HG03521 (cell line): ENCODE data around the gene BRD3OS.

Experiments used
- ATAC-seq: cut with Tn5 transposase; IDR thresholded peaks from one replicate; pipeline ENCODE4 v1.9.1; 2021; ENCODE audit warnings: mild to moderate bottlenecking, moderate library complexity; ENCODE audit not compliant: unreplicated experiment

Gene BRD3OS

DNA sequence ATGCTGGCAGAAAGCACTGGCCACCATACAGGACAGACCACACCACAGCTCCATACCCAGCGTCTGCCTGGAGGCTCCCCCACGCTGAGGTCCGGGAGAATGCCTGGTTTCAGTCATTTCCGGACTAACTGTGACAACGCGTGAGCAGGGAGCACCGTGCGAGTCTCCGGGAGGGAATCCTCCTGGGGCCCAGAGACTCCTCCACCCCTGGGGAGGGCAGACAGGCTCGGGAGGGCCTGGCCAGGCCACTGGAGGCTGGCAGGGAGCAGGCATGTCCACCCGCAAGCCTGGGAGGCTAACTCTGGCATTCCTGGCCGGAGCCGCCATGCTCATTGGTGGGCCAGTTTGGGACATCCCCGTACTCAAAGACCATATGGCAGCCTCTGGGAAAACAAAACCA is 6.5 kb downstream of the BRD3OS start:
- no peak for ATAC-seq

DNA sequence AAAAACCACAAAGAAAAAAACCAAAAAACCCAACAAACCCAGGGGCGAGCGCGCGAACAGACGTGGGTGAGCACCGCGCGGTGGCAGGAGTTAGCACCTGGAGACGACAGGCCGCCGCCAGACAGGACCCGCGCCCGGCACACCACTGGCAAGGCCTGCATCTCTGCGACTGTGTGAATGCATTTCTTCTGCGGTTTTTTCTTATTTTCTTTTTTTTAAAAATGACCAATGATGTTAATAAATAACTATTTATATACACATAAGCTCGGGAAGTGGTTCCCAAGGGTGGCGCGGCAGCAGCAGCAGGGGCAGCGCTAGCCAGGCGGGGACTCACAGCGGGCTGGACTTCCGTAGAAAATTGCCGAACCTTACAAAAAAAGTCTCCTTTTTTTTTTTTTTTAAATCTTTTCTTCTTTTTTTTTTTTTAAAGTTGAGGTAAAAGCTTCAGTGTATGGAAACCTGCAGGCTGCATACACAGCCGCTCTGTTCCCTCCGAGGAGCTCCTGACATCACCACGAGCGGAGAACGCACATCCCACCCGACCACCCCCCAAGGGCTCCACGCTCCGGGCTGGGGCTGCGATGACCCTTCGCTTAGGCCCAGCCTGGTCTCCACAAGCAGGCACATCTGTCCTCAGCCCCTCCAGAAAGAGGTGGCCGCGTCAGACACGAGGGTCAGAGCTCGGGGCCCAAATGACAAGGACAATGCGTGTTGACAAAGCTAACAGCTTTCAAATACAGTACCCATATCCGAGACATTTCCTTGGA is 7.4 kb downstream of the BRD3OS start:
- ATAC-seq = no peak

DNA sequence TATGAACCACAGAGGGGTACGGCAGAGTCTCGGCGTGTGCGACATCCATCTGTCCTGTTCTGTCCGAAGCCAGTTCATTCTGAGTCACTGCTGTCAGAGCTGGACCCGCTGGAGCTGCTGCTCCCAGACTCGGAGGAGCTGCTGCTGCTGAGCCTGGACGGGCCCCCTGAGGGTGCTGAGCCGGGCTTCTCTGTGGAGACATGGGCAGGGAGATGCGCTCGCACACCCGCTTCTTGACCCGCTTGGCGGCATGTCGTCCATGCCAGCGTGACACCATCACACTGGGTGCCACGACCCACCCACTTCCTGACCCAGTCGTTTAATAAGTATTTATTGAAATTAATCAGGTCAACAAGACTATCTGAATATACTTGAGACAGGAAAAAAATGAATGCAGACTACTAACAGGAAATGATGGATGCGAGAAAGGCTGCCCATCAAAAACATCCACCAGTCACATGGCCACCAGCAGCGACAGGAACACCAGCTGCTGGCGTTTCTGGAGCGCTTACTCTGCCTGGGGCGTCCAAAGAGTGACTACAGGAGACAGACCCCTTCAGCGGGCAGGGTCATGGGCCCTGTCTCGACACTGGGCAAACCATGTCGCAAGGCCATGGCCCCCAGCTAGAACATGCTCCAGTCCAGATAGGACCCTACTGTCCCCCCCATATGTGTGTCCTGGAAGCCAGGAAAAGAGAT is 8.4 kb downstream of the BRD3OS start:
- ATAC-seq = no peak

DNA sequence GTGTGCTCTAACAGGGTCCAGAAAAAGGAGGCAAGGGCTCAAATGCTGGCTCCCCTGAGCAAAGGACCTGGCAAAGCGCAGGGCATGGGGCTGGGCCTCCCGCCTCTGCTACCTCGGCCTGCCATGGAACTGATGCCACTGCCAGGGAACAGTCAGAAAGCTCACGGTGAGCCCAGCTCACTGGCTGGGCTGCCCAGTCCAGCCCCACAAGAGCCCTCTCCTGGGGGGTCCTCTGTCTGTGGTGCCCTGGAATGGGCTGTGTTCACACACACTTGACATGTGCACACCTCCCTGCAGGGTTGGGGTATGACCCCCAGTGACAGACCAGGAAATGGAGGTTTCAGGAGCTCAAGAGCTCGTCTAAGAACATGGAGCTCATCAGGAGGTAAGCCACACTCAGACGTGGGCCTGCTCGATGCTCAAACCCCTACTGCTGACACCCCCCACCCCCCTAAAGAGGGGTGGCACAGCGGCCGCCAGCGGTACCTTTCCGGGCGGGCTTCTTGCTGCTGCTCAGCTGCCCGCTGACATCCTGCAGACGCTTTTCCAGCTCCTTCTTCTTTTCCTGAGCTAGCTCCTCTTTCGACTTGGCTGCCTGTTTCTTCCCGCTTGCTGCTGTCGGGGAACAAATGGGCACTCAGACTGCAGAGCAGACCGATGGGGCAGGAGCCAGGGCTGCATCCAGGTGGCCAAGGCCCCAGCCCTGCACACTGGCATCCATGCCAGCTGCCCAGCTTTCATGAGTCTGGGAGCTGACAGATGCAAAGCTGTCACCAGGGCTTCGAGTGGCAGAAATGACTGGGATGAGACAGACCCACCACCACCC is 9.1 kb downstream of the BRD3OS start:
- ATAC-seq = no peak

DNA sequence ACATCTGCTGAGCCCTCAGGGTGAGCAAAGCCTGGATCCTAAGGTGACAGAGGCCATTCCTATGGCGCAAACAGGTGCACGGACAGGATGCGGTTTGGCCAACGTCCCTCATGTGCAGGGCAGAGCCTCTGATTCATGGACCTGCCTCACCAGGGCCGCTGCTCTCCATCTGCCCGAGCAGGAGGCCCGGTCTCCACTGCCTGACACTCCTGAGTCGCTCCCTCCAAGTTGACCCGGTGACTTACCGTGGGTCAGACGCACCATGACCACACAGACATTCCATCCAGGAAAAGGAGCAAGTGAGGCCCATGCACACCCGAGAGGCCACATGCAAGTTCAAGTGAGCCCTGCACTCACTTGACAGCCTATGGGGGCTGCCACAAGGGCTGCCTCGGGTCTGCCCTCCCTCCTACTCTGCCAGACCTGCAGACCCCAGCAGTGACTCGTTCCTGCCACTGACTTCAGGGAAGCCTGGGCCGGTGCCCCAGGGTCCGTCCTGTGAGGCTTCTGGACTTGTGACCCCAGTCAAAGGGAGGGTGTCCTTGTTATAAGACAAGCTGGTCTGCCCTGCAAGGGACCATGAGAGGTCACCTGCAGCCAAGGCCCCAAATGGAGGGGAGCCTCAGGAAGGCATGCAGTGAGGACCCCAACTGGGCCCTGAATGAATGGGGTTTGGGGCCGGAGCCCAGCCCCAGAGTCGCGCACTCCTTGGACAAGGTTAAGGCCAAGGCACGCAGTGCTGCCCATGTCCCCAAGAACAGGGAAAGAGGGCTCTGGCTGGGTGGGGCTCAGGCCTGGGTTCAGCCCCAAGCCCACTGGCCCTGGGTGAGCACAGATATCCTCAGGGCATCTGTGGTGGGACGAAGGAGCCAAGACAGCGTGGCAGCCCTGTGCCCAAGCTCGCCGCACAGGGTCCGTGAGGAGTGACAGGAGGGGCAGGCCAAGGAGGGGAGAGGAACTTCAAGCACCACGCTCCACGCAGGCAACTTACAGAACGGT is 10.1 kb downstream of the BRD3OS start:
- no peak for ATAC-seq

DNA sequence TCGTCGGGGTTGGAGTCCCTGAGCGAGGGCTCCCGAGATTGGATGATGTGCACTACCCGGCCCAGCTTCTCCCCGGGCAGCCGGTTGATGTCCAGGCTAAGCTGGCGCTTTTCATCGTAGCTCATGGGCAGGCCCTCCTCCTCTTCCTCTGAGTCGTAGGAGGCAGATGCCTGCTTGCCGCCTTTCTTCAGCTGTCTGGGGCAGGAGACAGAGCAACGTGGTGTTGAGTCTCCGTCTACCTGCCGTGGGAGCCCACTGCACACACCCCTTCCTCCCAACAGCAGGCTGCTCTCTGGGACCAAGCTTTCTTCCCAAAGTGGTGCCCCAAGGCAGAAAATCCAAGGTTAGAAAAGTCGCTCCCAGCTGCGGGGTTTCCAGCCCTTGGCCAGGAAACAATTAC is 10.8 kb downstream of the BRD3OS start:
- no peak for ATAC-seq

DNA sequence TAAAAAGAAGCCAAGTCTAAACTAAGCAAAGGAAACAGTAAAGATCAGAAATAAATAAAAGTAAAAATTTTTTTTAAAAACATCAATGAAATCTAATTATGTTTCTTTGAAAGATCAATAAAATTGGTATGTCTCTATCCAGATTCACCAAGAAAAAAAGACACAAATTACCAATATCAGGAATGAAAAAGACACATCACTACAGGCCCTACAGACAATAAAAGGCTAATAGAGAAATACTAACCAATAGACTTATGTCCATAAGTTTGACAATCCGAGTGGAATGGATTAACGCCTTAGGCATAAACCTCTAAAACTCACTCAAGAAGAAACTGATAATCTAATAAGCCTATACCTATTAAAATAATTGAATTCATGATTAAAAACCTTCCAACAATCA is 12.4 kb downstream of the BRD3OS start:
- ATAC-seq = no peak

DNA sequence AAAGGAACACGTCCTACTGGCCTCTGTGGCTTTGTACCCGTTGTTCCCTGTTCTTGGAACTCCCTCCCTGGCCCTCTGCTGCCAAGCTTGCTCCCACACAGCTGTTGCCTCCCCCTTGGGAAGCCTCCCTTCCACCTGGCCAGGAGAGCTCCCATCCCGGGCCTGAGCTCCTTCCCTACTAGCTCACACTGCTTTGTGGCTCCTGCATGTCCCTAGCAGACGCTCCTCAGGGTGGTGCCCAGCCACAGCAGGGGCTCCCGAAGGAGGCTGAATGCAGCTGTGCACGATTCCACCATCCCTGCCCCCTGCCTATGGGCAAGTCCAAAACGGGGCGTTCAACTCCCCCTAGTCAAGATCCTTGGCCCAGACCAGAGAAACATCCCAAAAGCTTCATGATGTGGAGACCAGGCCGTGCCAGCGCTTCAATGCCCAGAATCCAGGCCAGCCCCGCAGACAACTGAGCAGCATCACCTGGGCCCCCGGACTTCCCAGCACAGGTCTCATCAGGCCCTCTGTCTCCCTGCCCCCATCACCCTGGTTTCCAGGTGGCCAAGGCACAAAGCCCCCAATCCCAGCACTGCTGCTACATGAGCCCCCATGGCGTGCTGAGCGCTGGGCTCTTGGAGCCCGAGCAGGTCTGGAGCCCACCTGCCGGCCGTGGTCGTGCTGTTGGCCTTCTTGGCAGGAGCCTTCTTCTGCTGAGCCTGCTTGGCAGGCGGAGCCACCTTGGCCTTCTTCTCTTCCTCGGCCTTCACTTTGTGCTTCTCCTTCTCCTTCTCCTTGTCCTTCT is 14.3 kb downstream of the BRD3OS start:
- no peak for ATAC-seq

DNA sequence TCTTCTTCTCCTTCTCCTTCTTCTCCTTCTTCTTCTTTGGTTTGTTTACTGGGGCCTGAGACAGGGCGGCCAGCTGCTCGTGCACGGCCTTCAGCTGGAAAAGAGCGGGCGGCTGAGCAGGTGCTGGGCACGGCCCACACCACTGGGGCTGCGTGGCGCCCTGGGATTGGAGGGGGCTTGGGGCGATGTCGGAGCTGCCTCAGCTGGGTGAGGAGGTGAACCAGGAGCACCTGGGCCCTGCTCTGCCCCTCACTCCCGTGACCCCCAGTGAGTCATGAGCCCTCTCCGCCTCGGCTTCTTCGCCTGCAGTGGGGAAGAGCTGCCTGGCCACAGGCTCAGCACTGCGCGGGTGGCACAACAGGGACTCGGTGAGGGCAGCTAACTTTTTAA is 14.9 kb downstream of the BRD3OS start:
- ATAC-seq = no peak

DNA sequence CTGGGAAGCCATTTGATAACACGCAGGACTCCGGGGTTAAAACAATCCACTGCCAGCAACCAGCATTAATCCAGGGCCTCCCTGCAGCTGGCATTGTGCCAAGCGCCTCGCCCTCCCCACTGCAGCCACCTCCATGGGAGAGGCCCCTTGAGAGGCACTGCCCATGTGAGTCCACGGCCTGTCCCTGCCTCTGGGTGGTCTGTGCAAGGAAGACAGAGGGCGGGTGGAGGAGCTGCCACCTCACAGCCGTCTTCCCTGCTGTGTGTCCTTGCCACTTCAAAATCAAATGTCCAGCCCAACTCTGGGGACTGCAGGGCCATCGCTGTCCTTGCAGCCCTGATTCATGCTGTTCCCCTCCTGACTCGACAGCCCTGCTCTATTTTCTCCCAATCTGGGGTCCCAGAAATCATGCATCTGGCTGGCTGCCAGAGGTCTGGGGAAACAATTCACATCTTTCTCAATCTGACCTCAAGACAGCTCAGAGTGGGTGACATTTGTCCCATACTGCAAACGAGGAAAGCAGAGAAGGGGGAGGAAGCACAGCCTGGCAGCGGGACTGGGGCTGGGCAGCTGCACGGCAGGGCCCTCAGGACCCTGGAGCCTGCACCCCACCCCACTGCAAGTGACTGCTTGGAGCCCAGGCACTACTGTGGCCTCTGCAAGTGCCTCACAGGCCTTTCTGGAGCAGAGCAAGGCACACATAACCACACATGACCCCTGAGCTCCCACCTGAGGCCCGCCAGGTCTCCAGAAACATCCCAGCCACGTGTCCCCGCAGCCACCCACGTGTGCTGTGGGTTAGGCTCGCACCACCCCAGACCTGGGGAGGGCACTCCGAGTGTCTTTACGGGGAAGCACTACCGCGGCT is 15.7 kb downstream of the BRD3OS start:
- ATAC-seq = no peak

DNA sequence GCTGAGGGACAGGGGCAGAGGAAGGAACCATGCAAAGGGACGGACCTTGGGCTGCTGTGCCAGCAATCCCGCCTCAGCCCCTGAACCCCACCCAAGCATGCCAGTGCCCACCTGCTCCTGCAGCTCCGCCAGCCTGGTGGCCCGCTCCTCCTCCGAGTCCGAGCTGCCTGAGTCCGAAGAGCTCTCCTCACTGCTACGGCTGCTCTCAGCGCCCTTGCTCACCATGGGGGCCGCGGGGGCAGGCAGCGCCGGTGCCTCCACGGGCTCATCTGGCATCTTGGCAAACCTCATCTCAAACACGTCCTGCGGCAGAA is 16.3 kb downstream of the BRD3OS start:
- ATAC-seq = no peak

DNA sequence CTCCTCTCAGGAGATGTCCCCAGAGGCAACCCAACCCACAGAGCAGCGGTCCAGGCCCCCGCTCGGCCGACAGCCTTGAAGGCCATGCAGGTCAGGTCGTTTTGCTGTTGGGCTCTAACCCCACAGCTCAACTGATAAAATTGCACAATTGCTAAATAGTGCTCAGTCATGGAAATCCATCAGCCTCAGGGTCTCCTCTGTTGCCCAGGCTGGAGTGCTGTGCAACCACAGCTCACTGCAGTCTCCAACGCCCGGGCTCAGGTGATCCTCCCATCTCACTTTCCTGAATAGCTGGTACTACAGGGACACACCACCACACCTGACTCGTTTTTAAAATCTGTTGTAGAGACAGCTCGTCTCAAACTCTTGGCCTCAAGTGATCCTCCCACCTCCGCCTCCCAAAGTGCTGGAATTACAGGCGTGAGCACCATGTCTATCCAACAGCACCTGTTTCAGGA is 18.3 kb downstream of the BRD3OS start:
- no peak for ATAC-seq

DNA sequence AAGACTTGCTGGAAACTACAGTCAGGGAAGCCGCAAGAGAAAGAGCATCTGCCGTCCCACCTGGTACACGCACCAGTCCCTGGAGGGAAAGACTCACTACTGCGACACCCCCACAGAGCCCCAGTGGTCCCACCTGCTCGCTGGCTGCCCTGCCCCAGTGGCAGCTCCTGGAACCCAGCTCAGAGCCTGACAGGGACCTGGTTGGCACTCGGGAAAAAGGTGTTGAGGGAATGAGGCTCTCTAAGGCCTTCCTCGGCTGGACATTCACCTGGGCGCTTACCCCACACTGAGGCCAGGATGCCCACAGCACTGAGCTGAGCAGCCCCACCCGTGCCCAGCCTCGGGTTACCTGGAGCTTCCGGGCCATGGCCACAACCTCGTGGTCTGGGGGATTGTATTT is 19.7 kb downstream of the BRD3OS start:
- no peak for ATAC-seq

DNA sequence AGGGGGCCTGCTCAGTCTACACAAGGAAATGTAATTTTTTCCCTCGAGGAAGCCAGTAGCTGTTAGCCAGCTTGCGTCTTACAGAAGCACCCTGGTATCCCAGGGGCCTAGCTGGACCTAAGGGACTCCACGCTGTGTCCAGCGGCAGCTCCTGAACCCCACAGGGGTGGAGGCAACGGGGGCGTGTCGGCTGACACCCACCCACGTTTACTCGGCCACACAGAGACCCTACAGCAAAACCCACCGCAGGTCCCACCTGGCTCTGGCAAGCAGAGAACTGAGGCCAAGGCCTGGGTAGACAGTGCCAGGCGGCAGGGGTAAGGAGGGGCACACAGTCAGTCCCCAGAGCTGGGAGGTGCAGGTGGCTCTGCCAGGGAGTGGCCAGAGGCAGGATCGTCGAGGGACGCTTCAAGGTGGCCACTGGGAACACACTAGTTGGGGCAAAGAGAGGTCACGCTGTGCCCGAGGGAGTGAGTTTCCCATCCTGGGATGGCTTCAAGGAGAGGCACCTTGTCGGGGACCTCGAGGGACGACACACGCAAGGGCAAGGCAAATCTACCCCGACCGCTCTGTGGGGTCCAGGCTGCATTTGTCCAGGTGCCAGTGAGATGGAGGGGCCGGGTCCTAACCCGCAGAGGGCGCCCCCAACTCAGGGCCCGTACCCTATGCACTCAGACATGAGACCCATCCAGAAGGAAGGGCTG is 20.7 kb downstream of the BRD3OS start:
- ATAC-seq = no peak

DNA sequence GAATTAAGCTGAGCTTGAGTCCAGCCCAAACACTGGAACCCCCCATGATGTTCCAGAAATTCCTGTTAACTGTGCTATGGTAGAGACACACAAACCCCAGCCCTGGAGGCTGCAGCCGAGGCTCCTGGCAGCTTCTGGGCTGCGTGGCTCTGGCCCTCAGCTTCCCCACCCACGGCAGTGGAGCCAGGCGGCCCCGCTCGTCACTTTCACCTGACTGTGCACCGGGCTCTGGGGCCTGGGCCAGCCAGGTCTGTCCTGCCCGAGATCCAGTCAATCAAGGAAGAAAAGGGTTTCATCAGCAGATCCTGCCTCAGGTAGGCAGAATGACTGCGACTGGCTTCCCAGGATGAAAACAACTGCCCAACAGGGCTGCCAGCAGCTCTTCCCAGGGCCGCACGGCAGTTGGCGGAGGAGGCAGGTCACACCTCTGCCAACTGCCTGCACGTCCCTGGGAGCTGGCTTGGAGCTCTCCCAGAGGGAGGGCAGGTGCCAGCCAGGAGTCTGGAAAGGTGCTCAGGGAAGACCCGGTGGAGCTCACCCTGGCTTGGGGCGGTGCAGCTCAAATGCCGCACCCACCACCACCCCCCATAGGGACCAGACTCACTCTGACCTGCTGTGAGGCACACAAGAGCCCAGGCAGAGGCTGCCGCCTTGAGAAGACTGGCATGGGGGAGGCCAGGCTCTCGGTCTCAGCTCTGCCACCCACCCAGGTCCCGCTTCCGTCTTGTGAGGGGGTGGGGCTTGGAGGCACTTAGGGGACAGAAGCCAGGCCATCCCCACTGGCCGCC is 21.8 kb downstream of the BRD3OS start:
- no peak for ATAC-seq

DNA sequence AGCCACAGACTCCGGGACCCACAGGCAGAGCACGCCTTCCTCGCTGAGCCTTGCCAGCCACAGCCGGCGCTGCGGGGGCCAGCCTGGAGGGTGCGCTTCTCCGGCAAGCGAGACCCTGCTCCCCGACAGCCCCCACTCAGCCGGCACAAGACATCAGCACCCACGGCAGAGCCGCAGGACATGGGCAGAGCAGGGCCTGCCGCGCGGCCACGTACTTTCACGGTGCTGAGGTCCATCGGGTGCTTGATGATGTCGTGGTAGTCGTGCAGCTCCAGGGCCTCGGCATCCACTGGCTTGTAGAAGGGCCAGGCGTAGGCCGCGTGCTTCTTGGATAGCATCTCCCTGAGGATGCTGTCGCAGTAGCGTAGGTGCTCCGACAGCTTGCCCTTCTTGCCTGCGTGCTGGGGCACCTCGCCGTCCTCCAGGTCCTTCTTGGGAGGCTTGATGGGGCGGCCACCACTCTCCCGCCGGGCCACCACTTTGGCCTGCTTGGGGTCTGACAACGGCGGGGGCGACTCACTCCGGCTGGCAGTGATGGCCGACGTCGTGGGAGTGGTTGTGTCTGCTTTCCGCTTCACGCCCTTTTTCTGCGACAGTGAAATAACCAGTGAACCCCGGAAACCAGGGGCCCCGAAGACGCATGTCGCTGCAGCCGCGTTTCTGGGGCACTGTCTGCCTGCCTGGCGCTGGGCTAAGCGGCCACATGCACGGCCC is 22.7 kb downstream of the BRD3OS start:
- no peak for ATAC-seq

DNA sequence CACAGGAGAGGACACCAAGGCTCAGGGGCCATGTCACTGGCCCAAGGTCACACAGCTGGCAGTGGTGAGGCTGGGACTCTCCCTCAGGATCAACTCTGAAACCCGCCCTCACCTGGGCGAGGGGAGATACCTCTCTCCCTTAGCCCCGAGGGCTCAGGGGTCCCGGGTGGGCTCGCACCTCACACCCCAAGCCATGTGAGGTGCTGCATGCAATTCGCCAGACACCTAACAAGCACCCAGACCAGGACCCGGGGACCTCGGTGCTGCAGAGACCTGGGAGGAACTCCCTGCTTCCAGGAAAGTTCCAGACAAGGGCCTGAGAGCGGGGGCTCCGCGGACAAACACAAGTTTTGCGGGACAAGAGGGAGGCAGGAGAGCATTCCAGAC is 23.3 kb downstream of the BRD3OS start:
- no peak for ATAC-seq
